ENCODE results near the gene B3GNT5.

Gene B3GNT5

GRCh38 chr3:183233966-183234365 is 19.1 kb upstream of the B3GNT5 start:
- TF ChIP-seq ZFX (IDR thresholded peaks at IDR 0.05; ENCODE audit: borderline replicate concordance) (no peak), CTCF (IDR thresholded peaks at IDR 0.05) (no peak)
- no peak overlapping the region for H3K27ac ChIP-seq

- TF ChIP-seq ZFX (IDR thresholded peaks at IDR 0.05; ENCODE audit: borderline replicate concordance) = no peak
- TF ChIP-seq CTCF (IDR thresholded peaks at IDR 0.05) = no peak
- H3K27ac ChIP-seq = no peak overlapping the region
These were observed 14.0 kb upstream of the B3GNT5 start for GRCh38 chr3:183239046-183239445.

- H3K27ac ChIP-seq = no peak overlapping the region
- no peak for TF ChIP-seq CTCF (IDR thresholded peaks at IDR 0.05)
- TF ChIP-seq ZFX (IDR thresholded peaks at IDR 0.05; ENCODE audit: borderline replicate concordance) = no peak
These were observed 10.6 kb upstream of the B3GNT5 start for GRCh38 chr3:183242431-183242830.

GRCh38 chr3:183244219-183244618 is 8.8 kb upstream of the B3GNT5 start:
- H3K27ac ChIP-seq = no peak overlapping the region
- TF ChIP-seq ZFX (IDR thresholded peaks at IDR 0.05; ENCODE audit: borderline replicate concordance) (no peak), CTCF (IDR thresholded peaks at IDR 0.05) (no peak)

- TF ChIP-seq ZFX (IDR thresholded peaks at IDR 0.05; ENCODE audit: borderline replicate concordance) (no peak), CTCF (IDR thresholded peaks at IDR 0.05) (no peak)
- H3K27ac ChIP-seq = no peak overlapping the region
These were observed 8.0 kb upstream of the B3GNT5 start for GRCh38 chr3:183244981-183245476.

GRCh38 chr3:183247011-183247589 is 6.0 kb upstream of the B3GNT5 start:
- H3K27ac ChIP-seq = no peak overlapping the region
- TF ChIP-seq CTCF (IDR thresholded peaks at IDR 0.05) (no peak), ZFX (IDR thresholded peaks at IDR 0.05; ENCODE audit: borderline replicate concordance) (no peak)

GRCh38 chr3:183249006-183249718 is 3.9 kb upstream of the B3GNT5 start:
- no peak overlapping the region for H3K27ac ChIP-seq
- no peak for TF ChIP-seq CTCF (IDR thresholded peaks at IDR 0.05)
- TF ChIP-seq ZFX (IDR thresholded peaks at IDR 0.05; ENCODE audit: borderline replicate concordance) = no peak

Data from 22Rv1 (cell line).